HEK293T (cell line): ENCODE results near the gene CES5A.
"Not testable (repeated sequence)": the region's sequence is repeated elsewhere in the genome, so short reads cannot be mapped to it uniquely, and the experiment has no call there.

ENCODE experiments used
- CTCF ChIA-PET: fragments of 350-600 bp; formaldehyde crosslinking; extraction: SDS; loops from one replicate; lab custom pipeline; 2021; ENCODE audit warnings: antibody characterized with exemption, inconsistent platforms; lab: Yijun Ruan, JAX
- POLR2A ChIA-PET: fragments of 350-600 bp; formaldehyde crosslinking; extraction: SDS; loops from one replicate; lab custom pipeline; 2020; ENCODE audit warnings: antibody characterized with exemption, inconsistent platforms; lab: Yijun Ruan, JAX
- DNase-seq: peaks from one replicate; pipeline ENCODE4 v3.0.0; 2012; ENCODE audit warnings: mixed read lengths; ENCODE audit errors: extremely low spot score
- ARNT ChIP-seq: fragments of 450-650 bp; IDR thresholded peaks from 2 replicates; pipeline ENCODE4 v1.6.1; 2017; ENCODE audit warnings: mild to moderate bottlenecking
- BHLHE40 ChIP-seq: fragments of 450-650 bp; IDR thresholded peaks from 2 replicates; pipeline ENCODE4 v1.6.1; 2016; ENCODE audit warnings: mild to moderate bottlenecking, moderate library complexity, borderline replicate concordance
- CTBP1 ChIP-seq: fragments of 450-650 bp; IDR thresholded peaks from 2 replicates; pipeline ENCODE4 v1.6.1; 2016; ENCODE audit warnings: borderline replicate concordance
- ELF4 ChIP-seq: fragments of 450-650 bp; IDR thresholded peaks from 2 replicates; pipeline ENCODE4 v1.6.1; 2017; ENCODE audit warnings: antibody characterized with exemption
- FOXA1 ChIP-seq: fragments of 450-650 bp; IDR thresholded peaks from 2 replicates; pipeline ENCODE4 v1.6.1; 2016; ENCODE audit warnings: mild to moderate bottlenecking
- FOXK2 ChIP-seq: fragments of 450-650 bp; IDR thresholded peaks from 2 replicates; pipeline ENCODE4 v1.6.1; 2016; ENCODE audit warnings: mild to moderate bottlenecking
- FOXM1 ChIP-seq: fragments of 450-650 bp; IDR thresholded peaks from 2 replicates; pipeline ENCODE4 v1.6.1; 2017; ENCODE audit warnings: mild to moderate bottlenecking, borderline replicate concordance
- HDGF ChIP-seq: fragments of 450-650 bp; IDR thresholded peaks from 2 replicates; pipeline ENCODE4 v1.6.1; 2017; ENCODE audit warnings: antibody characterized with exemption, borderline replicate concordance
- L3MBTL2 ChIP-seq: fragments of 450-650 bp; conservative IDR thresholded peaks from 2 replicates; pipeline ENCODE4 v1.6.1; 2016; ENCODE audit warnings: mild to moderate bottlenecking
- LEF1 ChIP-seq: fragments of 450-650 bp; IDR thresholded peaks from 2 replicates; pipeline ENCODE4 v1.6.1; 2017; ENCODE audit warnings: mild to moderate bottlenecking, borderline replicate concordance
- NFRKB ChIP-seq: fragments of 450-650 bp; IDR thresholded peaks from 2 replicates; pipeline ENCODE4 v1.6.1; 2016; ENCODE audit warnings: mild to moderate bottlenecking, moderate library complexity
- SP1 ChIP-seq: fragments of 450-650 bp; IDR thresholded peaks from 2 replicates; pipeline ENCODE4 v1.6.1; 2017
- SUZ12 ChIP-seq: fragments of 450-650 bp; IDR thresholded peaks from 2 replicates; pipeline ENCODE4 v1.6.1; 2016; ENCODE audit warnings: mild to moderate bottlenecking
- TARDBP ChIP-seq: fragments of 450-650 bp; IDR thresholded peaks from 2 replicates; pipeline ENCODE4 v1.6.1; 2016
- ZNF384 ChIP-seq: fragments of 450-650 bp; IDR thresholded peaks from 2 replicates; pipeline ENCODE4 v1.6.1; 2016
- TF ChIP-seq, protein P1 (sequence below): fragments of 450-650 bp; IDR thresholded peaks from 2 replicates; pipeline ENCODE4 v1.6.1; 2016

Gene CES5A

DNA sequence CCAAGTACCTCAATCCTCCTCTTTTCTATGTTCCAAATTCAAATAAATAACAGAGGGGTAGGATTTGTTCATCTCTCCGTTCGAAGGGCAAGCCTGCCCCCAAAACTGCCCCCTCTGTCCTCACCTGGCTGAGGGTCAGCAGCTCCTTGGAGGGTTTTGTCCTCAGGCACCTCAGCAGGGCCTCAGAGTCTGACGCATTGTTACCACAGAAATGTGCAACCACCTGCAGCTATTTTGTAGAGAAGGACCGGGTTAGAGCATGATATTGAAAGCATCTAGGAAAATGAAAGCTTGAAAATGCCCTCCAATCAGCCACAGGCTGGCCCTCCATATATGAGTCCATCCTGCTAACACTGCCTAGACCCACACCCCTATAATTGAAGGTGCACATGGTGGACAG is 13.9 kb downstream of the CES5A start:
- TF ChIP-seq SUZ12 (no peak), L3MBTL2 (no peak), BHLHE40 (no peak), FOXA1 (no peak), FOXK2 (no peak), ZNF384 (no peak)
- CTCF ChIA-PET: no interaction called here
- no peak for DNase-seq
- POLR2A ChIA-PET: no interaction called here

DNA sequence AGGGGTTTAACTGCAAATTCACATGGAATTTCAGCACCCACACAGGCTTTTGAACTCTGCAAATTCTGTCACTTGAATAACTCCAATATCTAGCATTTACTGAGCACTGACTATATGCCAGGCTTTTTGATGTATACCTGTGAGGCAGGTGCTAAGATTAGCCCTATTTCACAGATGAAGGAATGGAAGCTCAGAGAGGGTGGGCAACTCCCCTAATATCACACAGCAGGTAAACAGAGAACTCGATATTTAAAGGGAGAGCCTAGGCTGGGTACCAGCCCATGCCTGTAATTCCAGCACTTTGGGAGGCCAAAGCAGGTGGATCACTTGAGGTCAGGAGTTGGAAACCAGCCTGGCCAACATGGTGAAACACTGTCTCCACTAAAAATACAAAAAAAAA is 17.5 kb downstream of the CES5A start:
- POLR2A ChIA-PET, DNase-seq, CTCF ChIA-PET: not testable (repeated sequence)

DNA sequence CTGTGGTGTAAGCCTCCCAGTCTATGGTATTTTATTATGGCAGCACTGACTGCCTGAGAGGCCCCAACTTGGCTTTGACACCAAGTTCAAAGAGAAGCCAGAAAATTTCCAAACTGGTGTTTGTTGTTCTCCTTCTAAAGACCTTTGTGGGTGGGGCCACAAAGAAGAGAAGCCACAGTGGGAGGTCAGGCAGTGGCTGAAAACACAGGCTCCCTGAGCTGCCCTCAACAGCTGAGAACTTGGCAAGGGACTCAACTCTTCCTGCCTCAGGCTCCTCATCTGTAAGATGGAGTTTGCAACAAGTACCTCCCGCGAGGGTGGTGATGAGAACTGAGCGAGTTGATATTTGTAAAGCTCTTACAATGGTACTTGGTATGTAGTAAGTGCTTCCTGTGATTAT is 18.2 kb downstream of the CES5A start:
- ChIA-PET POLR2A (no interaction called here), CTCF (no interaction called here)
- TF ChIP-seq BHLHE40 (no peak), TARDBP (no peak), ZNF384 (no peak), HDGF (no peak), FOXA1 (no peak), ARNT (no peak)
- no peak for DNase-seq

DNA sequence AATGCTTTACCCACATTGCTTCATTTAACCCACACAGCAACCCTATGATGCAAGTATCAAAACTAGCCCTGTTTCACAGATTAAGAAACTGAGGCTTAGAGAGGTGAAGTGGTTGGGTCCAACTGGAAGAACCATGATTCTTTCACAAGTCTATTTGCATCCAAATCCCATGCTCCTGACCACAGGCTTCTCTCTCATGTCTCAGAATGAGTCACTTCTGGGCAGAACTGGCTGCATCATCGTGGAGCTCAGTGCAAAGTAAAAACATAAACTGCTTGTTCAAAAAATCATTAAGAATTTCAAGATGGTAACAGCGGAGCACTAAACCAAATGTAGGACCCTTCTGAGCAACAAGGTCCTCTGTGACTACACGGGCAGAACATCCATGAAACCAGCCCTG is 22.1 kb downstream of the CES5A start:
- ChIA-PET POLR2A (no interaction called here), CTCF (no interaction called here)
- TF ChIP-seq ZNF384 (no peak), FOXM1 (no peak), TARDBP (no peak), FOXK2 (no peak), LEF1 (no peak), NFRKB (no peak), SUZ12 (no peak), CTBP1 (no peak), ELF4 (no peak), SP1 (no peak), HDGF (no peak), FOXA1 (no peak)
- TF ChIP-seq, protein P1, sequence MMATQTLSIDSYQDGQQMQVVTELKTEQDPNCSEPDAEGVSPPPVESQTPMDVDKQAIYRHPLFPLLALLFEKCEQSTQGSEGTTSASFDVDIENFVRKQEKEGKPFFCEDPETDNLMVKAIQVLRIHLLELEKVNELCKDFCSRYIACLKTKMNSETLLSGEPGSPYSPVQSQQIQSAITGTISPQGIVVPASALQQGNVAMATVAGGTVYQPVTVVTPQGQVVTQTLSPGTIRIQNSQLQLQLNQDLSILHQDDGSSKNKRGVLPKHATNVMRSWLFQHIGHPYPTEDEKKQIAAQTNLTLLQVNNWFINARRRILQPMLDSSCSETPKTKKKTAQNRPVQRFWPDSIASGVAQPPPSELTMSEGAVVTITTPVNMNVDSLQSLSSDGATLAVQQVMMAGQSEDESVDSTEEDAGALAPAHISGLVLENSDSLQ: no peak
- DNase-seq: no peak

DNA sequence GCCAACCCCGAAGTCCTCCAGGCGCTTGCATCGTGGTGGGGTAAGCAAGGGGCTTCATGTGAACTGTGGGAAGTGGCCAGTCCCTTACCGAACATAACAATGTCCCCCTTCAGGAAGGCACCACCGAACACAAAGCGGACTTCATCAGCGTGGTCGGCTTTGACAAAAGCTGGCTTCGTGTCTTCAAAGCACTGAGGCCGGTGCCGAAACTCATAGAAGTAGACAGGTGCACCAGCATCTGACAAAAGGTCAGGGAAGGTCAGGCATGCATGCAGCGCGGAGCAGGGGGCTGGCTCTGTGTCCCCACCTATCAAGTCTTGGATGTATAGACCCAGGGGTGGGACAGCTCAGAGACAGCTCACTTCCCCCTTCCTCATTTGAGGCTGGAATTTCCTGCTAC is 25.6 kb downstream of the CES5A start:
- TF ChIP-seq, protein P1: no peak
- TF ChIP-seq SP1: no peak
- no peak for TF ChIP-seq FOXK2
- TF ChIP-seq ARNT: no peak
- TF ChIP-seq NFRKB: no peak
- TF ChIP-seq CTBP1: no peak
- TF ChIP-seq L3MBTL2: no peak
- no peak for TF ChIP-seq SUZ12
- TF ChIP-seq ELF4: no peak
- no peak for TF ChIP-seq HDGF
- TF ChIP-seq LEF1: no peak
- TF ChIP-seq ZNF384: no peak
- no peak for TF ChIP-seq FOXM1
- no peak for TF ChIP-seq BHLHE40
- no peak for TF ChIP-seq FOXA1
- TF ChIP-seq TARDBP: no peak
- ChIA-PET CTCF (no interaction called here), POLR2A (no interaction called here)
- DNase-seq: no peak

DNA sequence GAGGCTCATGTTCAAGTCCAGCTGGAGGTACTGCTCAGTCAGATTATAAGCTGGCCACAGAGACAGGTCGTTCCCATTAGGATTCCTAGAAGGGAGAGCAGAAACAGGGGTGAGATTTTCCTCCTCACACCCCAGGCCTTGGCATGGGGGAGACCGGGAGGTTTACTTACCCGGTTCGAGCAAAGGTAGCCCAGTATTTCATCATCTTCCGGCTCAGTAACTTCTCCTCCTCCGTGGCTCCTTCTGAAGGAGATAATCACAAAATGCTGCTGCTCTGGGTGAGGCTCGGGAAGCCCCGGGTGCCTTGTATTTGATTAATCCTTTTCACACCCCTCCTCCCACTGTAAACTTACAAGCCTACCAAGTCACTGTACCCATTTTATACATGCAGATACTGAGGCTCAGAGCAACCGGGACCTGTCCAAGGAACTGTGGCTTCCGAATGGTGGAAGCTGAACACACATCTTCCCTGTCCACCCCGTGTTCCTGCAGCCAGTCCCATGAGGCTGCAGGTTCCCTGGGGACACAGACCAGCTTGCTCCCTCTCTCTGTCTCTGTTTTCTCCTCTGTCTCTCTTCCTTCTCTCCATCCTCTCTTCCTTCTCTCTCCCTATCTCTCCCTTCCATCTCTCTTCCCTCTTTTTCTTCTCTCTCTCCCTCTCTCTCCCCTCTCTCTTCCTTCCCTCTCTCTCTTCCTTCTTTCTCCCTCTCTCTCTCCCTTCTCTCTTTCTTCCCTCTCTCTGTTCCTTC is 28.4 kb downstream of the CES5A start:
- TF ChIP-seq ZNF384: no peak
- TF ChIP-seq CTBP1: no peak
- TF ChIP-seq SP1: no peak
- TF ChIP-seq ELF4: no peak
- no peak for TF ChIP-seq TARDBP
- TF ChIP-seq FOXM1: no peak
- TF ChIP-seq LEF1: no peak
- TF ChIP-seq FOXA1: no peak
- no peak for TF ChIP-seq L3MBTL2
- POLR2A ChIA-PET: no interaction called here
- no peak for DNase-seq
- CTCF ChIA-PET: interaction anchor here (0.7 kb wide), 1 partner anchor 300 kb away, joined by 3 read pairs; no protein-coding TSS in a partner anchor

DNA sequence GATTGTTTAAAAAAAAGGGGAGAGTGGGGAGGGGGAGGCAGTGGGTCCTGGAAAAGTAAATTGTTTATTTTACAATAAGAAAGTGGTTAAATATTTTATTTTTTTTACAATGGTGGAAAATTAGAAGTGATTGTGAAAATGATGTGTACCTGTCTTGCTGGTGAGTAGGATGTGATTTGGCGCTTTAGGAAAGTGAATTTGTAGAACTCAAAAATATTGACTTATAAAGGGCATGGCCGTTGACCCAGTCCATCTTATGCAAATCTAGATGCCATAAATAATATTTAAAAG is 32.1 kb downstream of the CES5A start:
- CTCF ChIA-PET: no interaction called here
- no peak for TF ChIP-seq HDGF
- TF ChIP-seq SP1: no peak
- TF ChIP-seq, protein P1: no peak
- no peak for TF ChIP-seq CTBP1
- no peak for DNase-seq
- POLR2A ChIA-PET: no interaction called here
